DOHH2 (cell line): ENCODE measurements around the gene SKAP1.

Experiments
- H3F3A ChIP-seq: fragments of 200-600 bp; sonication (generic), shearing (Covaris generic); 2 replicates; pipeline ENCODE4 v1.6.0; 2016; ENCODE audit warnings: antibody characterized with exemption, mild to moderate bottlenecking; ENCODE audit not compliant: control insufficient read depth, insufficient read depth
- H3K27ac ChIP-seq: fragments of 200-600 bp; sonication (generic); 2 replicates; pipeline ENCODE4 v1.5.1; 2014; ENCODE audit warnings: low read depth, mild to moderate bottlenecking, low read length, moderate library complexity
- H3K27me3 ChIP-seq: fragments of 200-600 bp; sonication (generic); 2 replicates; pipeline ENCODE4 v1.6.1; 2014; ENCODE audit warnings: mild to moderate bottlenecking, low read length, mixed read lengths; ENCODE audit not compliant: control insufficient read depth
- H3K36me3 ChIP-seq: fragments of 200-600 bp; sonication (generic); 2 replicates; pipeline ENCODE4 v1.6.1; 2014; ENCODE audit warnings: mild to moderate bottlenecking, low read length, moderate library complexity, mixed read lengths; ENCODE audit not compliant: control insufficient read depth
- H3K4me1 ChIP-seq: fragments of 200-600 bp; sonication (generic); 2 replicates; pipeline ENCODE4 v1.6.1; 2014; ENCODE audit warnings: mild to moderate bottlenecking, low read length, mixed read lengths; ENCODE audit not compliant: control insufficient read depth
- H3K4me2 ChIP-seq: fragments of 200-600 bp; sonication (generic); 2 replicates; pipeline ENCODE4 v1.6.0; 2014; ENCODE audit warnings: mild to moderate bottlenecking, low read length, moderate library complexity
- H3K4me3 ChIP-seq: fragments of 200-600 bp; sonication (generic); 2 replicates; pipeline ENCODE4 v1.5.1; 2014; ENCODE audit warnings: mild to moderate bottlenecking, low read length, mixed read lengths
- H3K79me2 ChIP-seq: fragments of 200-600 bp; sonication (generic); 2 replicates; pipeline ENCODE4 v1.6.1; 2014; ENCODE audit warnings: mild to moderate bottlenecking, low read length, mixed read lengths; ENCODE audit not compliant: control insufficient read depth
- H3K9me2 ChIP-seq: fragments of 200-600 bp; sonication (generic); replicated peaks from 2 replicates; pipeline ENCODE4 v1.6.1; 2014; ENCODE audit warnings: mild to moderate bottlenecking, low read length, mixed read lengths; ENCODE audit not compliant: control insufficient read depth
- H3K9me3 ChIP-seq: fragments of 200-600 bp; sonication (generic); 2 replicates; pipeline ENCODE4 v1.6.1; 2014; ENCODE audit warnings: antibody characterized with exemption, low read length, mixed read lengths; ENCODE audit not compliant: control insufficient read depth, insufficient read depth
- H4K20me1 ChIP-seq: fragments of 200-600 bp; sonication (generic); 2 replicates; pipeline ENCODE4 v1.6.0; 2014; ENCODE audit warnings: low read depth, mild to moderate bottlenecking, antibody characterized with exemption, low read length, moderate library complexity; ENCODE audit not compliant: control insufficient read depth, insufficient read depth
- EZH2phosphoT487 ChIP-seq: fragments of 200-600 bp; sonication (generic); IDR thresholded peaks from 2 replicates; pipeline ENCODE4 v1.6.1; 2017; ENCODE audit warnings: borderline replicate concordance, mild to moderate bottlenecking, antibody characterized with exemption, low read length, moderate library complexity, mixed read lengths
- TF ChIP-seq, protein P1 (sequence below): fragments of 200-600 bp; sonication (generic); IDR thresholded peaks from one replicate; pipeline ENCODE4 v1.5.1; 2014; ENCODE audit warnings: antibody characterized with exemption, mild to moderate bottlenecking, low read depth, low read length; ENCODE audit not compliant: poor library complexity, severe bottlenecking

SKAP1 gene

DNA sequence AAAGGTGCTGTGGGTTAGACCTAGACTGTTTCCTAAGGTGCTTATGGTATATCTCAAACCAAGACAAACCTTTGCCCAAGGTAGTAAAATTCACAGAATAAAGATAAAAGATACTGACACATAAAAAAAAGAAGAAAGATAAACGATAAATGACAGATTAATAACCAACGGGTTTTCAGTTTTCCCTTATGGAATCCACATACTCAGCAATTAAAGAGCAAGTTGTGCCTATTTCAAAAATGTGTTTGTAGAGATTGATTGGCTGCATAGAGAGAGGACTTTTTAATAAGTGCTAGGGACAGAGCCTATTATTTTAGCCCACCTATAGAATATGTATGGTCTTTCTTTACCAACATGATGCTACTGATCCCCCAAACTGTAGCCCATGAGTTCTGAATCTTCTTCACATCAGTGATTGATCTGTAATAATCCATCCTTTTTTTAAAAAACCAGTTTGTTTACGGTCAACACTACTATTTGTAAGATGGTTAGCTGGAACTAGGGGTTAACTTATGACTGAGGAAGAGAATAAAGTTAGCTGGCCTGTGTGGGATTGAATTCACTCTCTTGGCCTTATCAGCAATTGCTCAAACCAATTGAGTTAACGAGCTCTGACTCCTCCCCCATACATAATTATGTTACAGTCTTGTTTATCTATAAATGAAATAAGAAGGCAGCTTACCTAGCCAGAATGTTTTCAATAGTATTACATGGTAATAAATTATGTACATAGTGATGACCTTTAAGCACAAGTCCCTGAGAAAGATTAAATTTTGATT is 268.7 kb downstream of the SKAP1 start:
- H3K36me3 ChIP-seq = no peaks in the 10 kb centered on the region
- no peak overlapping the region for H3K4me2 ChIP-seq
- H3K9me2 ChIP-seq = no peaks in the 10 kb centered on the region
- H3K9me3 ChIP-seq = no peaks in the 10 kb centered on the region
- no peaks in the 10 kb centered on the region for H4K20me1 ChIP-seq
- no peak overlapping the region for H3K4me3 ChIP-seq
- TF ChIP-seq, protein P1, sequence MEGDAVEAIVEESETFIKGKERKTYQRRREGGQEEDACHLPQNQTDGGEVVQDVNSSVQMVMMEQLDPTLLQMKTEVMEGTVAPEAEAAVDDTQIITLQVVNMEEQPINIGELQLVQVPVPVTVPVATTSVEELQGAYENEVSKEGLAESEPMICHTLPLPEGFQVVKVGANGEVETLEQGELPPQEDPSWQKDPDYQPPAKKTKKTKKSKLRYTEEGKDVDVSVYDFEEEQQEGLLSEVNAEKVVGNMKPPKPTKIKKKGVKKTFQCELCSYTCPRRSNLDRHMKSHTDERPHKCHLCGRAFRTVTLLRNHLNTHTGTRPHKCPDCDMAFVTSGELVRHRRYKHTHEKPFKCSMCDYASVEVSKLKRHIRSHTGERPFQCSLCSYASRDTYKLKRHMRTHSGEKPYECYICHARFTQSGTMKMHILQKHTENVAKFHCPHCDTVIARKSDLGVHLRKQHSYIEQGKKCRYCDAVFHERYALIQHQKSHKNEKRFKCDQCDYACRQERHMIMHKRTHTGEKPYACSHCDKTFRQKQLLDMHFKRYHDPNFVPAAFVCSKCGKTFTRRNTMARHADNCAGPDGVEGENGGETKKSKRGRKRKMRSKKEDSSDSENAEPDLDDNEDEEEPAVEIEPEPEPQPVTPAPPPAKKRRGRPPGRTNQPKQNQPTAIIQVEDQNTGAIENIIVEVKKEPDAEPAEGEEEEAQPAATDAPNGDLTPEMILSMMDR = no peak
- no peak for TF ChIP-seq EZH2phosphoT487
- H3K27me3 ChIP-seq = peaks cover 16% of the 10 kb centered on the region
- no peaks in the 10 kb centered on the region for H3F3A ChIP-seq
- H3K27ac ChIP-seq = no peak overlapping the region
- no peaks in the 10 kb centered on the region for H3K4me1 ChIP-seq
- H3K79me2 ChIP-seq = no peaks in the 10 kb centered on the region

DNA sequence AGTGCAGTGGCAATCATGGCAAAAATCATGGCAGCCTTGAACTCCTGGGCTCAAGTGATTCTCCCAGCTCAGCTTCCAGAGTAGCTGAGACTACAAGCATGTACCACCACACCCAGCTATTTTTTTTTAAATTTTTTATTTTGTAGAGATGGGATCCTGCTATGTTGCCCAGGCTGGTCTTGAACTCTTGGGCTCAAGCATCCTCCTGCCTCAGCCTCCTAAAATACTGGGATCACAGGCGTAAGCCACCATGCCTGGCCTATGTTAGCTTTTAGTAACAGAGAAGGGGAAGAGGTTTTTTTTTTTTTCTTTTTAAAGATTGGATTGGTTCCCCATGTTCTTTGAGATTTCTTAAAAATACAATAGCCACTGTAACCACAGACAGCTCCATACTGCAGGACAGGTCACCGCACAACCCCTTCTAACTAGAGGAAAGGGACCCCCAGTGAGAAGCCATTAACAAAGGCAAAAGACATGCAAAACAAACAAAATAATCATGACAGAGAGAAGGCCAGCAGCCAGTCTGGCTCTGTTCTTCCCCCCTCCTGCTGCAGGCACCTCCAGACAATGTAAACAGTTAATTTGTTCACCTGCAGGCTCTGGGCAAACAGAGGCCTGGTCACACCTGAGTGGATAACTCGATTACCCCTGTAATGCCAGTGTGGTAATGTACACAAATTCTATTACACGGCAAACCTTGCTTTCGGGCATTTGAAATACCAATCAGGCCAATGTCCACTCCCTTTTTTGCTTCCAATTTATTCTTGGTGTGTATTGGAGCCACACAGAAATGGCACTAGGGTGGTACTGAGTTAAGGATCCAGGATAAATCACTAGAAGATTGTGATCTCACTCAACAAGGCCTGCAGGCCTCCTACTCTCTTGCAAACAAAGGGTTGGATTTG is 269.6 kb downstream of the SKAP1 start:
- Histone ChIP-seq H3K9me2 (no peaks in the 10 kb centered on the region), H3K4me1 (no peaks in the 10 kb centered on the region), H3K9me3 (no peaks in the 10 kb centered on the region)

DNA sequence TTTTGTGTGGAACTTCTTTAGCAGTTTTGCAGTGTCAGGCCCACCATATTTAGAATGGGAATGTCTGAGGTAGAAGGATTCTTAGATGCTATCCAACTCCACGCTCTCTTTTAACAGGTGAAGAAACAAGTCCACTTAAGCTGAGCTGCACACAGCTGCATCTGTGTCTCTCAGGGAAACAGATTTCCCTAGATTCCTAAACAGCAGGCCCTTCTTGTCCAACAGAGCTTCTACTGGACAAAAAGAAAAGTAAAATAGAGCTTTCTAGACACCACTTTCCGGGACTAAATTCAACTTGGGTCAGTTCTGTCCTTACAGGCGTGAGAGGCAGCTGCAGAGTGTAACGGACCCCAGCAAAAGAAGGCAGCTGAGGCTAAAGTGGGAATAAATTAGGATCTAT is 270.8 kb downstream of the SKAP1 start:
- Histone ChIP-seq H3K27ac (no peak overlapping the region), H3K27me3 (peaks cover 7% of the 10 kb centered on the region), H3K4me2 (no peak overlapping the region), H3K4me1 (no peaks in the 10 kb centered on the region), H4K20me1 (no peaks in the 10 kb centered on the region), H3K36me3 (no peaks in the 10 kb centered on the region), H3K9me2 (no peaks in the 10 kb centered on the region), H3K9me3 (no peaks in the 10 kb centered on the region), H3F3A (no peaks in the 10 kb centered on the region), H3K4me3 (no peak overlapping the region), H3K79me2 (no peaks in the 10 kb centered on the region)
- no peak for TF ChIP-seq EZH2phosphoT487
- TF ChIP-seq, protein P1 = no peak

More for the DNA sequence above, 269.6 kb downstream of the SKAP1 start:
- no peak for TF ChIP-seq EZH2phosphoT487
- TF ChIP-seq, protein P1 = no peak
- H3K79me2 ChIP-seq = no peaks in the 10 kb centered on the region
- H3F3A ChIP-seq = no peaks in the 10 kb centered on the region
- no peak overlapping the region for H3K27ac ChIP-seq
- no peak overlapping the region for H3K4me3 ChIP-seq
- H4K20me1 ChIP-seq = no peaks in the 10 kb centered on the region
- no peak overlapping the region for H3K4me2 ChIP-seq
- H3K27me3 ChIP-seq = peaks cover 12% of the 10 kb centered on the region
- no peaks in the 10 kb centered on the region for H3K36me3 ChIP-seq
